T1000 (cell line): Measurements from ENCODE around the gene DUXB.

Experiments
- DNase-seq: peaks from one replicate; lab custom pipeline; 2025; ENCODE audit warnings: mixed read lengths; lab: John Stamatoyannopoulos, UW

Gene DUXB

GRCh38 chr16:75660726-75661302 lies 40.4 kb downstream of the DUXB start:
- no peak for DNase-seq

GRCh38 chr16:75660321-75660720 lies 40.9 kb downstream of the DUXB start:
- no peak for DNase-seq

GRCh38 chr16:75658175-75658574 lies 43.1 kb downstream of the DUXB start:
- no peak for DNase-seq

- DNase-seq = no peak
Measured at GRCh38 chr16:75653922-75654321, 47.3 kb downstream of the DUXB start.

GRCh38 chr16:75648265-75649076 lies 52.8 kb downstream of the DUXB start:
- DNase-seq = peak; percentile 20

GRCh38 chr16:75647492-75648264 lies 53.6 kb downstream of the DUXB start, which contains the start of the genes KARS1 and TERF2IP:
TSS of gene KARS1 (minus strand) at chr16:75647665. CDS start at chr16:75647639, 26 bp downstream.
TSS of gene TERF2IP (plus strand) at chr16:75647773. CDS start at chr16:75647883, 110 bp downstream.
- DNase-seq = peak; percentile 77

GRCh38 chr16:75647112-75647491 lies 54.2 kb downstream of the DUXB start:
- no peak for DNase-seq

- DNase-seq = no peak
Measured at GRCh38 chr16:75644240-75645012, 56.8 kb downstream of the DUXB start.
